K562 (cell line): ENCODE measurements around the gene ERAL1. TPM values are rescaled to one million over a fixed set of nuclear protein-coding genes. Genes with fewer than 3 reads are reported as not detected.
A peak's percentile ranks its signal among the peaks of the same experiment; 100 is the strongest.

Experiments used
- CC2D1A ChIP-seq: fragments of 450-650 bp; IDR thresholded peaks from 2 replicates; pipeline ENCODE4 v1.6.1; 2017; ENCODE audit warnings: mild to moderate bottlenecking
- ELF2 ChIP-seq: fragments of 250-450 bp; sonication (Bioruptor Pico); IDR thresholded peaks from 2 replicates; pipeline ENCODE4 v1.5.0; 2021; ENCODE audit warnings: mild to moderate bottlenecking
- MBD2 ChIP-seq: sonication (generic); IDR thresholded peaks from 2 replicates; pipeline ENCODE4 v1.6.1; 2016; ENCODE audit warnings: low read depth, borderline replicate concordance
- U2AF2 ChIP-seq: fragments of 200-400 bp; formaldehyde crosslinking; optimal IDR thresholded peaks from 2 replicates; pipeline ENCODE3; 2017; ENCODE audit warnings: low read depth, mild to moderate bottlenecking, low read length
- ZSCAN29 ChIP-seq: fragments of 450-650 bp; IDR thresholded peaks from 2 replicates; pipeline ENCODE4 v1.6.1; 2017
- ZSCAN32 ChIP-seq: fragments of 450-650 bp; formaldehyde crosslinking; IDR thresholded peaks from 2 replicates; pipeline ENCODE4 v1.4.0; 2020; ENCODE audit warnings: mild to moderate bottlenecking, moderate library complexity
- polyA plus RNA-seq, 8 experiments: library from polyadenylated mRNA; depleted of rRNA in 4 of 8; stranded (reverse) in 5 of 8; unstranded in 3 of 8; fragments of >200 nt; fragmentation: Nextera tagmentation in 2 of 8; fragmentation: Illumina TruSeq in 1 of 8; extraction: Ambion mirVana in 2 of 8; extraction: Trizol in 1 of 8; gene quantifications; 2 replicates each; pipeline versions ENCODE4 v1.2.1 to v1.2.3, GENCODE V29; 2011 to 2014; ENCODE audit warnings: inconsistent platforms in 1 of 8, missing spikeins in 1 of 8
- total RNA-seq, 7 experiments: library from RNA; depleted of rRNA in 6 of 7; stranded (reverse); fragments of >200 nt in 6 of 7; fragmentation: Illumina TruSeq in 2 of 7; extraction: Trizol in 2 of 7; gene quantifications; 2 replicates each; pipeline versions ENCODE4 v1.2.1 to v1.2.3, GENCODE V29; 2011 to 2021; ENCODE audit warnings: low replicate concordance in 1 of 7
- TF ChIP-seq, protein P1 (sequence below), 3 experiments: fragments of 200-800 bp in 1 of 3; fragments of 250-450 bp in 1 of 3; fragments of 450-650 bp in 1 of 3; sonication (Bioruptor Pico) in 1 of 3; sonication (Bioruptor generic) in 1 of 3; formaldehyde crosslinking in 1 of 3; IDR thresholded peaks; 2 replicates each; pipeline versions ENCODE4 v1.6.1 to v1.8.0; 2016 to 2022; ENCODE audit warnings: mild to moderate bottlenecking in 2 of 3, missing genetic modification characterization in 2 of 3, missing compliant biosample characterization in 1 of 3, moderate library complexity in 1 of 3
- TF ChIP-seq, protein P2 (sequence below): fragments of 450-650 bp; formaldehyde crosslinking; IDR thresholded peaks from 2 replicates; pipeline ENCODE4 v1.4.0; 2022; ENCODE audit warnings: mild to moderate bottlenecking, moderate library complexity
- TF ChIP-seq, protein P3 (sequence below): fragments of 450-650 bp; conservative IDR thresholded peaks from 2 replicates; pipeline ENCODE4 v1.6.1; 2016; ENCODE audit warnings: missing genetic modification characterization, low read depth, mild to moderate bottlenecking, control low read depth, missing compliant biosample characterization
- TF ChIP-seq, protein P4 (sequence below): fragments of 250-450 bp; sonication (Bioruptor Pico); IDR thresholded peaks from 2 replicates; pipeline ENCODE4 v1.4.0; 2020
- TF ChIP-seq, protein P5 (sequence below): fragments of 250-450 bp; sonication (Bioruptor Pico); IDR thresholded peaks from 2 replicates; pipeline ENCODE4 v1.4.0; 2020
- TF ChIP-seq, protein P6 (sequence below): fragments of 200-800 bp; sonication (Bioruptor generic); IDR thresholded peaks from 2 replicates; pipeline ENCODE4 v1.6.1; 2017; ENCODE audit warnings: missing genetic modification characterization, missing compliant biosample characterization

The ERAL1 gene
- total and polyA plus RNA-seq, 9 of the 15 experiments (the other 6 are each of a cell fraction or from before 2014, with no cell fraction given) = 37.5 to 351 (median 106) TPM

DNA sequence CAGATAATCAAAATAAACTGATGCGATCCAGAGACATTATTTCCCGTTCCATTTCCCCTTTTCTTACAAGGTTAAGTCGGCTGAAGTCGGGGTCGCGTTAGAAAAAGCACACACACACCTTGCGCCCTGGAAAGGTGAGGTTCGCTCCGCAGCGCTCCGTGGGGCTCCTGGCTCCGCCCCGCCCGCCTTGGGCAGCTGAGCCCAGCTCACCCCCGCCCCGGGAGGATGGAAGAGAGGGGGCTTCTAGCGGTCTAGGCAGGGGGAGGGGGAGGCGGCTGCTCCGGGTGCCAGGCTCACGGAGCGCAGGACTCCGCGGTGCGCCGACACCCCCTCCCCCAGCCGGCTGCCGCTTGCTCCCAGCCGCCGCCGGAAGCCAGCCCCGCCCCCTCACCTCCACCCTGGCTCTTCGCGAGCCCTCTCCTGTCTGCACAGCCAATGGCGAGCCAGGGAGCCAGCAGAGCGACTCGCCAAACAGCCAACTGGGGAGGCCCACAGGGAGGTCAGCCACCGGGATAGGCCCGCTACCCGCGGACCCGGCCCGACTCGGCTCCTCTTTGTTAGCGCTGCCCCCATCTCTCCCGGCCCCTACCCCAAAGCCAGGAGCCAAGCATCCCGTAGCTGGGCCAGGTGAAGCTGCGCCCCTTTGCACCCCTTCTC, 42.6 kb upstream of the ERAL1 start (continued):
- TF ChIP-seq, protein P1, sequence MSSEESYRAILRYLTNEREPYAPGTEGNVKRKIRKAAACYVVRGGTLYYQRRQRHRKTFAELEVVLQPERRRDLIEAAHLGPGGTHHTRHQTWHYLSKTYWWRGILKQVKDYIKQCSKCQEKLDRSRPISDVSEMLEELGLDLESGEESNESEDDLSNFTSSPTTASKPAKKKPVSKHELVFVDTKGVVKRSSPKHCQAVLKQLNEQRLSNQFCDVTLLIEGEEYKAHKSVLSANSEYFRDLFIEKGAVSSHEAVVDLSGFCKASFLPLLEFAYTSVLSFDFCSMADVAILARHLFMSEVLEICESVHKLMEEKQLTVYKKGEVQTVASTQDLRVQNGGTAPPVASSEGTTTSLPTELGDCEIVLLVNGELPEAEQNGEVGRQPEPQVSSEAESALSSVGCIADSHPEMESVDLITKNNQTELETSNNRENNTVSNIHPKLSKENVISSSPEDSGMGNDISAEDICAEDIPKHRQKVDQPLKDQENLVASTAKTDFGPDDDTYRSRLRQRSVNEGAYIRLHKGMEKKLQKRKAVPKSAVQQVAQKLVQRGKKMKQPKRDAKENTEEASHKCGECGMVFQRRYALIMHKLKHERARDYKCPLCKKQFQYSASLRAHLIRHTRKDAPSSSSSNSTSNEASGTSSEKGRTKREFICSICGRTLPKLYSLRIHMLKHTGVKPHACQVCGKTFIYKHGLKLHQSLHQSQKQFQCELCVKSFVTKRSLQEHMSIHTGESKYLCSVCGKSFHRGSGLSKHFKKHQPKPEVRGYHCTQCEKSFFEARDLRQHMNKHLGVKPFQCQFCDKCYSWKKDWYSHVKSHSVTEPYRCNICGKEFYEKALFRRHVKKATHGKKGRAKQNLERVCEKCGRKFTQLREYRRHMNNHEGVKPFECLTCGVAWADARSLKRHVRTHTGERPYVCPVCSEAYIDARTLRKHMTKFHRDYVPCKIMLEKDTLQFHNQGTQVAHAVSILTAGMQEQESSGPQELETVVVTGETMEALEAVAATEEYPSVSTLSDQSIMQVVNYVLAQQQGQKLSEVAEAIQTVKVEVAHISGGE (CRISPR knock-in tag; IDR thresholded peaks at IDR 0.05) = no peak
- TF ChIP-seq, protein P2, sequence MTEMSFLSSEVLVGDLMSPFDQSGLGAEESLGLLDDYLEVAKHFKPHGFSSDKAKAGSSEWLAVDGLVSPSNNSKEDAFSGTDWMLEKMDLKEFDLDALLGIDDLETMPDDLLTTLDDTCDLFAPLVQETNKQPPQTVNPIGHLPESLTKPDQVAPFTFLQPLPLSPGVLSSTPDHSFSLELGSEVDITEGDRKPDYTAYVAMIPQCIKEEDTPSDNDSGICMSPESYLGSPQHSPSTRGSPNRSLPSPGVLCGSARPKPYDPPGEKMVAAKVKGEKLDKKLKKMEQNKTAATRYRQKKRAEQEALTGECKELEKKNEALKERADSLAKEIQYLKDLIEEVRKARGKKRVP (CRISPR knock-in tag) = no peak
- TF ChIP-seq CC2D1A (no peak), ZSCAN32 (CRISPR knock-in tag) (no peak), MBD2 (peak; percentile 98), ELF2 (CRISPR knock-in tag) (no peak), U2AF2 (no peak), ZSCAN29 (no peak)
- TF ChIP-seq, protein P3, sequence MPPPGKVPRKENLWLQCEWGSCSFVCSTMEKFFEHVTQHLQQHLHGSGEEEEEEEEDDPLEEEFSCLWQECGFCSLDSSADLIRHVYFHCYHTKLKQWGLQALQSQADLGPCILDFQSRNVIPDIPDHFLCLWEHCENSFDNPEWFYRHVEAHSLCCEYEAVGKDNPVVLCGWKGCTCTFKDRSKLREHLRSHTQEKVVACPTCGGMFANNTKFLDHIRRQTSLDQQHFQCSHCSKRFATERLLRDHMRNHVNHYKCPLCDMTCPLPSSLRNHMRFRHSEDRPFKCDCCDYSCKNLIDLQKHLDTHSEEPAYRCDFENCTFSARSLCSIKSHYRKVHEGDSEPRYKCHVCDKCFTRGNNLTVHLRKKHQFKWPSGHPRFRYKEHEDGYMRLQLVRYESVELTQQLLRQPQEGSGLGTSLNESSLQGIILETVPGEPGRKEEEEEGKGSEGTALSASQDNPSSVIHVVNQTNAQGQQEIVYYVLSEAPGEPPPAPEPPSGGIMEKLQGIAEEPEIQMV = no peak
- TF ChIP-seq, protein P4, sequence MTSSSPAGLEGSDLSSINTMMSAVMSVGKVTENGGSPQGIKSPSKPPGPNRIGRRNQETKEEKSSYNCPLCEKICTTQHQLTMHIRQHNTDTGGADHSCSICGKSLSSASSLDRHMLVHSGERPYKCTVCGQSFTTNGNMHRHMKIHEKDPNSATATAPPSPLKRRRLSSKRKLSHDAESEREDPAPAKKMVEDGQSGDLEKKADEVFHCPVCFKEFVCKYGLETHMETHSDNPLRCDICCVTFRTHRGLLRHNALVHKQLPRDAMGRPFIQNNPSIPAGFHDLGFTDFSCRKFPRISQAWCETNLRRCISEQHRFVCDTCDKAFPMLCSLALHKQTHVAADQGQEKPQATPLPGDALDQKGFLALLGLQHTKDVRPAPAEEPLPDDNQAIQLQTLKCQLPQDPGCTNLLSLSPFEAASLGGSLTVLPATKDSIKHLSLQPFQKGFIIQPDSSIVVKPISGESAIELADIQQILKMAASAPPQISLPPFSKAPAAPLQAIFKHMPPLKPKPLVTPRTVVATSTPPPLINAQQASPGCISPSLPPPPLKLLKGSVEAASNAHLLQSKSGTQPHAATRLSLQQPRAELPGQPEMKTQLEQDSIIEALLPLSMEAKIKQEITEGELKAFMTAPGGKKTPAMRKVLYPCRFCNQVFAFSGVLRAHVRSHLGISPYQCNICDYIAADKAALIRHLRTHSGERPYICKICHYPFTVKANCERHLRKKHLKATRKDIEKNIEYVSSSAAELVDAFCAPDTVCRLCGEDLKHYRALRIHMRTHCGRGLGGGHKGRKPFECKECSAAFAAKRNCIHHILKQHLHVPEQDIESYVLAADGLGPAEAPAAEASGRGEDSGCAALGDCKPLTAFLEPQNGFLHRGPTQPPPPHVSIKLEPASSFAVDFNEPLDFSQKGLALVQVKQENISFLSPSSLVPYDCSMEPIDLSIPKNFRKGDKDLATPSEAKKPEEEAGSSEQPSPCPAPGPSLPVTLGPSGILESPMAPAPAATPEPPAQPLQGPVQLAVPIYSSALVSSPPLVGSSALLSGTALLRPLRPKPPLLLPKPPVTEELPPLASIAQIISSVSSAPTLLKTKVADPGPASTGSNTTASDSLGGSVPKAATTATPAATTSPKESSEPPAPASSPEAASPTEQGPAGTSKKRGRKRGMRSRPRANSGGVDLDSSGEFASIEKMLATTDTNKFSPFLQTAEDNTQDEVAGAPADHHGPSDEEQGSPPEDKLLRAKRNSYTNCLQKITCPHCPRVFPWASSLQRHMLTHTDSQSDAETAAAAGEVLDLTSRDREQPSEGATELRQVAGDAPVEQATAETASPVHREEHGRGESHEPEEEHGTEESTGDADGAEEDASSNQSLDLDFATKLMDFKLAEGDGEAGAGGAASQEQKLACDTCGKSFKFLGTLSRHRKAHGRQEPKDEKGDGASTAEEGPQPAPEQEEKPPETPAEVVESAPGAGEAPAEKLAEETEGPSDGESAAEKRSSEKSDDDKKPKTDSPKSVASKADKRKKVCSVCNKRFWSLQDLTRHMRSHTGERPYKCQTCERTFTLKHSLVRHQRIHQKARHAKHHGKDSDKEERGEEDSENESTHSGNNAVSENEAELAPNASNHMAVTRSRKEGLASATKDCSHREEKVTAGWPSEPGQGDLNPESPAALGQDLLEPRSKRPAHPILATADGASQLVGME (CRISPR knock-in tag) = no peak
- TF ChIP-seq, protein P5, sequence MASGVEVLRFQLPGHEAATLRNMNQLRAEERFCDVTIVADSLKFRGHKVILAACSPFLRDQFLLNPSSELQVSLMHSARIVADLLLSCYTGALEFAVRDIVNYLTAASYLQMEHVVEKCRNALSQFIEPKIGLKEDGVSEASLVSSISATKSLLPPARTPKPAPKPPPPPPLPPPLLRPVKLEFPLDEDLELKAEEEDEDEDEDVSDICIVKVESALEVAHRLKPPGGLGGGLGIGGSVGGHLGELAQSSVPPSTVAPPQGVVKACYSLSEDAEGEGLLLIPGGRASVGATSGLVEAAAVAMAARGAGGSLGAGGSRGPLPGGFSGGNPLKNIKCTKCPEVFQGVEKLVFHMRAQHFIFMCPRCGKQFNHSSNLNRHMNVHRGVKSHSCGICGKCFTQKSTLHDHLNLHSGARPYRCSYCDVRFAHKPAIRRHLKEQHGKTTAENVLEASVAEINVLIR (CRISPR knock-in tag) = no peak; the same call in 1 of the 2 replicates
- TF ChIP-seq, protein P6, sequence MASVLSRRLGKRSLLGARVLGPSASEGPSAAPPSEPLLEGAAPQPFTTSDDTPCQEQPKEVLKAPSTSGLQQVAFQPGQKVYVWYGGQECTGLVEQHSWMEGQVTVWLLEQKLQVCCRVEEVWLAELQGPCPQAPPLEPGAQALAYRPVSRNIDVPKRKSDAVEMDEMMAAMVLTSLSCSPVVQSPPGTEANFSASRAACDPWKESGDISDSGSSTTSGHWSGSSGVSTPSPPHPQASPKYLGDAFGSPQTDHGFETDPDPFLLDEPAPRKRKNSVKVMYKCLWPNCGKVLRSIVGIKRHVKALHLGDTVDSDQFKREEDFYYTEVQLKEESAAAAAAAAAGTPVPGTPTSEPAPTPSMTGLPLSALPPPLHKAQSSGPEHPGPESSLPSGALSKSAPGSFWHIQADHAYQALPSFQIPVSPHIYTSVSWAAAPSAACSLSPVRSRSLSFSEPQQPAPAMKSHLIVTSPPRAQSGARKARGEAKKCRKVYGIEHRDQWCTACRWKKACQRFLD (CRISPR knock-in tag) = no peak
